ENCODE results near the gene PGM2.
A peak's percentile ranks its signal among the peaks of the same experiment; 100 is the strongest.
"Not testable (repeated sequence)": the region's sequence is repeated elsewhere in the genome, so short reads cannot be mapped to it uniquely, and the experiment has no call there.

The PGM2 gene

GRCh38 chr4:37826295-37827029, at the start of gene PGM2:
Gene PGM2 (plus strand): TSS chr4:37826686. CDS start chr4:37826733, 47 bp downstream.
- no peak for FAIRE-seq

GRCh38 chr4:37779896-37780295, 46.6 kb upstream of the PGM2 start:
- FAIRE-seq = no peak

GRCh38 chr4:37780444-37781130, 45.9 kb upstream of the PGM2 start:
- FAIRE-seq = no peak

GRCh38 chr4:37781131-37781455, 45.4 kb upstream of the PGM2 start:
- FAIRE-seq = no peak

GRCh38 chr4:37786267-37786666, 40.2 kb upstream of the PGM2 start:
- not testable (repeated sequence) for FAIRE-seq

DNA sequence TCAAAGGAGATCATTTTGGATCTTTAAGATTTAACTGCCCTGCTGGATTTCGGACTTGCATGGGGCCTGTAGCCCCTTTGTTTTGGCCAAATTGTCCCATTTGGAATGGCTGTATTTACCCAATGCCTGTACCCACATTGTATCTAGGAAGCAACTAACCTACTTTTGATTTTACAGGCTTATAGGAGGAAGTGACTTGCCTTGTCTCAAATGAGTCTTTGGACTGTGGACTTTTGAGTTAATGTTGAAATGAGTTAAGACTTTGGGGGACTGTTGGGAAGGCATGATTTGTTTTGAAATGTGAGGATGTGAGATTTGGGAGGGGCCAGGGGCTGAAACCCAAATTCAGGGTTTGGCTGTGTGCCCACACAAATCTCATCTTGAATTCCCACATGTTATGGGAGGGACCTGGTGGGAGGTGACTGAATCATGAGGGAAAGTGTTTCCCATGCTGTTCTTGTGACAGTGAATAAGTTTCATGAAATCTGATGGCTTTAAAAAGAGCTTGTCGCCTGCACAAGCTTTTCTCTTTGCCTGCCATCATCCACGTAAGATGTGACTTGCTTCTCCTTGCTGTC, 38.5 kb upstream of the PGM2 start:
- not testable (repeated sequence) for FAIRE-seq

DNA sequence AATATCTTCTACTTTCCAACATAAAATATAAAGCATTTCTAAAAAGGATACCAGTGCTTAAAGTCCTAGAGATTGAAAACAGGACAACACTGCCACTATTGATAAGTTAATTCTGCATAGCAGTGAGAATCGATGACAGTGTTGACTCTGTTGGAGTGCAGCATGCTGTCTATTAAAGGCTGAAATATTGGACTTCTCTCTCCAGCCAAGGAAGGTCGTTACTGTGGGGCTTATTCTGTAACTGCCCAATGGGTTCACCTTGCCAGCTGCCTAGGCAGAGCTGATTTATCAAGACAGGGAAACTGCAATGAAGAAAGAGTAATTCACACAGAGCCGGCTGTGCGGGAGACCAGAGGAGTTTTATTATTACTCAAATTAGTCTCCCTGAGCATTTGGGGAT, 37.7 kb upstream of the PGM2 start:
- no peak for FAIRE-seq

- no peak for FAIRE-seq
Observed at GRCh38 chr4:37792241-37792640, 34.2 kb upstream of the PGM2 start.

- FAIRE-seq = no peak
Observed at GRCh38 chr4:37793562-37793961, 32.9 kb upstream of the PGM2 start.

- FAIRE-seq = no peak
Observed at GRCh38 chr4:37794056-37794455, 32.4 kb upstream of the PGM2 start.

DNA sequence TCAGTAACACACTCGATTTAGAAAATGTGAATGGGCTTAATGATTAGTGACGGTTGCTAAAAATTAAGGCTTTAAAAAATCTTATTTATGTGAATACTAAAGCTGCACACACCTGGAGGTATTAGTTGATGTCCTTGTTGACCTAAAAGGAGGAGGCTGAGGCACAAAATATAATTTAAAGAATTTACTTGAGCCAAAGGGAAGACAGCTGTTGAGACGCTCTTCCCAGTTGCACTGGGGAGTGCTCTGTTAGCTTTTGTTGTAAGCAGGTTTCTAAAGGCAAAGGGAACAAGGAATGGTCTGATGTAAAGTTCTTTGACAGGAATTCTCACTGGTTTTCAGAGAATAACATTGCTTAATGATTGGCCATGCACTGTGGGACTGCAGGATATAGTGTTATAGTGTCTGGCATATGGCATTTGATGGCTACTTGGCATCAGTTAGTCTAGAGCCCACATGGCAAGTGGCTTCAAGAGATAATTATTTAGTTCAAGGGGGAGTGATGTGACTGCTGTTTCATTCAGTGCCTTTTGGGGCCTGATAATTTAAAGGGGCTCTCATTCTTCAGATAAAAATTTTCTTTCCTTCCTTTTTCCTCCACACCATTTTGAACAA, 30.8 kb upstream of the PGM2 start:
- no peak for FAIRE-seq

DNA sequence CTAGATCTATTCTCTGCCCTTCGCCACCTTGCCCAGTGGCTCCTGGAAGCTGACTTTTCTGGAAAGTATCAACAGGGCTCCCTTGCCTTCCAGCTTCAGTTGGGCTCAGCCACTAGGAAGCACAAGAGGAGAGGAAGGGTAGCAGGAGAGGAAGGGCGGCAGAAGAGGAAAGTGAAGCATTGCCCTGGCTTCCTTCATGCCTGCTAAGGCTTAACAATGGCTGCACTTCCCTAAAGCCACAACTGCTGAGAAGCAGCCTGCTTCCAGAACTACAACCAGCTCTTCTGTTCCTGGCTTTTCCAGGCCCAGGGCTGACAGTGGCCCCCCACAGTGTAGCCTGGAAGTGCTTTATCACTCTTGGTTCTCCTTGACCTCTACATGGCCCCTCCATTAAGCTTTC, 29.1 kb upstream of the PGM2 start:
- no peak for FAIRE-seq

GRCh38 chr4:37797923-37798322, 28.6 kb upstream of the PGM2 start:
- no peak for FAIRE-seq

DNA sequence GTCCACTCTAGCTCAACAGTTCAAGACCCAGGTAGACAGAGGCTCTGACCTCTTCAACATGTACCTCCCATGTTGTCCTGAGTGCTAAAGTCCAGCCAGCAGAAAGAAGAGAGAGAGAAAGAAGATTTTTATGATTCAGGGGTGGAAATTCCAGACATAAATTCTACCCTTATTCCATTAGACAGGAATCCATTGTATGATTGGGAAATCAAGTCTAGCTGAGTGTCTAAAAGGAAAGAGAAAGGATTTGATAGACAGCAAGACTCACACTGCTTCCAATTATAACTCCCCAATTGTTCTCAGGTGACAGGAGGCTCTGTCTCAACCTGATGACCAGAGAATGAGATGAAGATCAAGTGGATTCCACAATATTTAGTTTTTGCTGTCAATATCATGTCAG, 27.9 kb upstream of the PGM2 start:
- FAIRE-seq = no peak

GRCh38 chr4:37799941-37800554, 26.4 kb upstream of the PGM2 start:
- FAIRE-seq = no peak

- FAIRE-seq = peak; percentile 97
Observed at GRCh38 chr4:37802068-37802666, 24.3 kb upstream of the PGM2 start.

- FAIRE-seq = peak; percentile 98
Observed at GRCh38 chr4:37803348-37803973, 23.0 kb upstream of the PGM2 start.

DNA sequence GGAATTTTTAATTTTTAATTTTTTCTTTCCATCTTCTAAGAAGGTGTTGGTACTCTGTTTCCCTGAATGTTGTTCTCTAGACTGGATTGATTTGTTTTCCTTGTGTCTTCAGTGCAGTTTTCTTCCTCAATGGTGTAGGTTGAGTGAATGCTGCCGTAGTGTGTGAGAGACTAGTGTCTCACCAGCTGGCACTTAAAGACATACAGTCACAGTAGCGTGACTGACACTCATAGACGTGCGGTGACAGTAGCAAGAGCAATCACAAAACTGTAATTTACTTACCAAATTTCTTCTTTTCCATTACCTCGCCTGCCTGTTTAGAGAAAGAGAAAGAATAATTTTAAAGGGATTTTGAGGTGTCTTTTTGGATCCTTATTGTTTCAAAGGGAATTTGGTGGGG, 21.4 kb upstream of the PGM2 start:
- no peak for FAIRE-seq

DNA sequence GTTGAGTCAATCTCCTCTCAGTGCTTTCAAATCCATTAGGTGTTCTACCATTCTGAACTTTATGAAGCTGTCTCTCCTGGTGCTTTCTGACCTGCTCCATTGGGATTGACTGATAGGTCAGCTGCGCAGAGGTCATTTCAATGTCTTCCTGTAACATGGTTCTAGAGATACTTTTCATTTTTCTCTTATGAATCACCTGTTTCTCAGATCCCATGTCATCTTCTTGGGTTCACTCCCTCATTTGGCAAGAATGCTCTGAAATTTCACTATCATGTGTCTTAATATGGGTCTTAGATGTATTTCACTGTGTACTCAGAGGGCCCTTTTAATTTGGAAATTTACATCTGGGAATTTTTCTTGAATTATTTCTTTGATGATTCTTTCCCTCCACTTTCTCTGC, 13.8 kb upstream of the PGM2 start:
- no peak for FAIRE-seq

DNA sequence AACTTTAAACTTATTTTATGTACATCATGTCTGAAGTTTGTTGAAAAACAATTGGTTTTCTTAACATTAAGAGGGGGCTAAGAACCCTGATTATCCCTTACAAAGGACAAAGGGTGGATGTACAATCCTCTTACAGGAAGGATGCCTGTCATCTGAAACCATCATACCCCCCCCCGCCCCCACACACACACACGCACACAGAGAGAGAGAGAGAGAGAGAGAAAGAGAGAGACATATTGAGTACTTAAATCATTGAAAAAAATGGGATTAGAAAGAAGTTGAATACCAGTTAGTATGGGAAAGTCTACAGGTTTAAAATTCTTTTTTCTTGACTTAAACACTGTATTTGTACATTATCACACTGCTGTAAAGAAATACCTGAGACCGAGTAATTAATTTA, 10.9 kb upstream of the PGM2 start:
- FAIRE-seq = no peak

GRCh38 chr4:37816006-37816405, 10.5 kb upstream of the PGM2 start:
- FAIRE-seq = no peak

- FAIRE-seq = no peak
Observed at GRCh38 chr4:37816719-37817118, 9.8 kb upstream of the PGM2 start.

DNA sequence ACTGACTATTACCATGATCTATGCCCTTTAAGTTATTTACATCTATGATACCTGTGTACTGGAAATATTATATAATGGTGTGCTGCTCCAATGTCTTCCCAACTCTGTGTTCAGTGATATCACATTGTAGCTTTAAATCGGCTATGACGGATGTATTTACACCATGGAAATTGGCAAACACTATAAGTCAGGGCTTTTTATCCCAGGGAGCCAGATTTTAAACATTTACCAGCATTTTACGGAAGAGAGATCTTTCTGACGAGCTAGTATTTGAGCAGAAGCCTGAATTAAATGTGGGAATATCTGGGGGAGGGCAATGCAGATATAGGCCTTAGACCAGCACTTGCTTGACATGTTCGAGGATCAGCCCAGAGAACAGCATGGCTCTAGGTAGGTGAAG, 7.7 kb upstream of the PGM2 start:
- FAIRE-seq = no peak

Data from islet of Langerhans (tissue), 1 donor.